H1 (cell line): ENCODE data around the gene TRIM44. TPM values are rescaled to one million over a fixed set of nuclear protein-coding genes. Genes with fewer than 3 reads are reported as not detected.

Source experiments
- CTCF ChIA-PET: fragments of 300-600 bp; sonication (Branson Sonifier 250); formaldehyde crosslinking; loops from one replicate; lab custom pipeline; 2021; ENCODE audit not compliant: partially characterized antibody; lab: Charles Lee
- POLR2A ChIA-PET: fragments of 300-600 bp; sonication (Branson Sonifier 250); formaldehyde crosslinking; loops from one replicate; lab custom pipeline; 2021; ENCODE audit warnings: inconsistent platforms; ENCODE audit not compliant: partially characterized antibody; lab: Charles Lee
- DNase-seq, 2 experiments: peaks; one replicate each; pipeline versions ENCODE4 v3.0.0 to v3.0.0-alpha.2; 2010 to 2022; ENCODE audit warnings: low spot score in 2 of 2, low read depth in 1 of 2, mixed read lengths in 1 of 2
- FAIRE-seq: peaks from 2 replicates; lab custom pipeline; 2011; peaks lifted over from hg19 to GRCh38; lab: Jason Lieb, UNC
- H2AFZ ChIP-seq: 2 replicates; pipeline ENCODE4 v1.8.1; 2012; ENCODE audit warnings: low read length, inconsistent platforms
- H2AK5ac ChIP-seq: 2 replicates; pipeline ENCODE4 v1.6.1; 2013; ENCODE audit warnings: low read depth, low read length
- H2BK120ac ChIP-seq: replicated peaks from 2 replicates; pipeline ENCODE3; 2013; ENCODE audit warnings: low read depth, low read length, inconsistent platforms
- H2BK12ac ChIP-seq: 2 replicates; pipeline ENCODE4 v1.6.1; 2013; ENCODE audit warnings: low read depth, low read length
- H2BK15ac ChIP-seq: 2 replicates; pipeline ENCODE4 v1.6.1; 2013; ENCODE audit warnings: low read length
- H2BK20ac ChIP-seq: 2 replicates; pipeline ENCODE4 v1.6.1; 2013; ENCODE audit warnings: low read length
- H2BK5ac ChIP-seq: 2 replicates; pipeline ENCODE4 v1.6.1; 2013; ENCODE audit warnings: low read depth, low read length
- H3K14ac ChIP-seq: 2 replicates; pipeline ENCODE4 v1.6.1; 2013; ENCODE audit warnings: inconsistent platforms; ENCODE audit not compliant: insufficient read length
- H3K18ac ChIP-seq: 2 replicates; pipeline ENCODE4 v1.6.1; 2013; ENCODE audit warnings: low read length; ENCODE audit errors: extremely low read depth
- H3K23ac ChIP-seq: 2 replicates; pipeline ENCODE4 v1.6.1; 2013; ENCODE audit warnings: inconsistent platforms; ENCODE audit not compliant: insufficient read length
- H3K23me2 ChIP-seq: 2 replicates; pipeline ENCODE4 v1.6.1; 2013; ENCODE audit warnings: low read depth, low read length
- H3K27ac ChIP-seq: 2 replicates; pipeline ENCODE4 v1.6.1; 2011; ENCODE audit warnings: low read depth, low read length, inconsistent platforms
- H3K27me3 ChIP-seq, 4 experiments: replicated peaks in 1 of 4; 1 replicate in 1 of 4; 2 replicates in 3 of 4; pipeline versions ENCODE4 v1.6.1 to v1.8.1; 2011 to 2013; ENCODE audit warnings: low read length in 3 of 4, mild to moderate bottlenecking in 3 of 4, inconsistent platforms in 2 of 4, mixed read lengths in 2 of 4, moderate library complexity in 1 of 4; ENCODE audit not compliant: control insufficient read depth in 3 of 4, insufficient read depth in 3 of 4; ENCODE audit errors: extremely low read depth in 1 of 4
- H3K36me3 ChIP-seq, 4 experiments: 2 replicates each; pipeline versions ENCODE4 v1.6.1 to v1.8.1; 2011 to 2013; ENCODE audit warnings: mild to moderate bottlenecking in 4 of 4, low read length in 3 of 4, moderate library complexity in 2 of 4, control low read depth in 1 of 4, inconsistent platforms in 1 of 4; ENCODE audit not compliant: insufficient read depth in 4 of 4, control insufficient read depth in 2 of 4
- H3K4ac ChIP-seq: replicated peaks from 2 replicates; pipeline ENCODE3; 2013; ENCODE audit warnings: low read length, low read depth, mixed read lengths, inconsistent platforms; ENCODE audit not compliant: insufficient read length
- H3K4me1 ChIP-seq, 4 experiments: replicated peaks in 1 of 4; 1 replicate in 1 of 4; 2 replicates in 3 of 4; pipeline versions ENCODE4 v1.6.1 to v1.8.1; 2011 to 2013; ENCODE audit warnings: low read length in 3 of 4, inconsistent platforms in 2 of 4, mixed read lengths in 1 of 4; ENCODE audit not compliant: insufficient read depth in 4 of 4, control insufficient read depth in 3 of 4
- H3K4me2 ChIP-seq, 2 experiments: 2 replicates each; pipeline versions ENCODE4 v1.6.1 to v1.8.1; 2011 to 2013; ENCODE audit warnings: low read depth in 2 of 2, low read length in 2 of 2, control low read depth in 1 of 2, inconsistent platforms in 1 of 2, mild to moderate bottlenecking in 1 of 2; ENCODE audit not compliant: insufficient read depth in 1 of 2
- H3K4me3 ChIP-seq, 4 experiments: fragments of 200-600, 300-600 bp in 1 of 4; sonication (generic), shearing (Covaris generic), sonication (Bioruptor Twin) in 1 of 4; 2 replicates each; pipeline versions ENCODE4 v1.5.1 to v1.8.1; 2011 to 2016; ENCODE audit warnings: low read length in 4 of 4, low read depth in 3 of 4, control low read depth in 2 of 4, inconsistent platforms in 2 of 4, mild to moderate bottlenecking in 2 of 4, mixed read lengths in 1 of 4, moderate library complexity in 1 of 4; ENCODE audit not compliant: insufficient read depth in 2 of 4; ENCODE audit errors: extremely low read depth in 1 of 4
- H3K56ac ChIP-seq: replicated peaks from 2 replicates; pipeline ENCODE3; 2013; ENCODE audit warnings: low read depth, mild to moderate bottlenecking, mixed read lengths, low read length, inconsistent platforms; ENCODE audit not compliant: insufficient read length
- H3K79me1 ChIP-seq: 2 replicates; pipeline ENCODE4 v1.6.1; 2013; ENCODE audit warnings: low read depth, low read length, control low read depth
- H3K79me2 ChIP-seq, 2 experiments: 2 replicates each; pipeline versions ENCODE4 v1.6.1 to v1.8.1; 2012 to 2013; ENCODE audit warnings: low read length in 2 of 2, mild to moderate bottlenecking in 2 of 2, inconsistent platforms in 1 of 2; ENCODE audit not compliant: insufficient read depth in 2 of 2, control insufficient read depth in 1 of 2
- H3K9ac ChIP-seq, 4 experiments: replicated peaks in 1 of 4; 1 replicate in 1 of 4; 2 replicates in 3 of 4; pipeline versions ENCODE4 v1.6.1 to v1.8.1; 2011 to 2013; ENCODE audit warnings: low read depth in 3 of 4, low read length in 3 of 4, control low read depth in 2 of 4, mild to moderate bottlenecking in 2 of 4, moderate library complexity in 2 of 4, inconsistent platforms in 1 of 4; ENCODE audit errors: extremely low read depth in 1 of 4
- H3K9me3 ChIP-seq, 2 experiments: 2 replicates each; pipeline versions ENCODE4 v1.6.1 to v1.8.1; 2012 to 2013; ENCODE audit warnings: mild to moderate bottlenecking in 2 of 2, moderate library complexity in 2 of 2, control low read depth in 1 of 2, inconsistent platforms in 1 of 2, low read depth in 1 of 2, low read length in 1 of 2, mixed read lengths in 1 of 2; ENCODE audit not compliant: insufficient read depth in 2 of 2
- H4K20me1 ChIP-seq, 2 experiments: replicated peaks in 1 of 2; 2 replicates each; pipeline versions ENCODE3 to v1.8.1; 2011 to 2013; ENCODE audit warnings: inconsistent platforms in 2 of 2, low read length in 2 of 2, mild to moderate bottlenecking in 1 of 2; ENCODE audit not compliant: insufficient read depth in 2 of 2, control insufficient read depth in 1 of 2
- H4K5ac ChIP-seq: 2 replicates; pipeline ENCODE4 v1.6.1; 2013; ENCODE audit warnings: low read length, low read depth, mixed read lengths, inconsistent platforms; ENCODE audit not compliant: insufficient read length
- H4K8ac ChIP-seq: 2 replicates; pipeline ENCODE4 v1.8.0; 2013; ENCODE audit warnings: mild to moderate bottlenecking, moderate library complexity, low read length, inconsistent platforms; ENCODE audit not compliant: insufficient read depth; ENCODE audit errors: extremely low read depth
- H4K91ac ChIP-seq: replicated peaks from 2 replicates; pipeline ENCODE3; 2013; ENCODE audit warnings: low read length, mixed read lengths, inconsistent platforms; ENCODE audit not compliant: insufficient read length
- ASH2L ChIP-seq: fragments of 200-600, 300-600 bp; sonication (generic); IDR thresholded peaks from one replicate; pipeline ENCODE4 v1.7.1; 2017; ENCODE audit warnings: low read length
- BCL11A ChIP-seq, 2 experiments: IDR thresholded peaks; one replicate each; pipeline ENCODE4 v1.6.1; 2011; ENCODE audit warnings: low read depth in 2 of 2, low read length in 2 of 2, mild to moderate bottlenecking in 2 of 2
- CEBPB ChIP-seq: IDR thresholded peaks from 2 replicates; pipeline ENCODE4 v1.6.1; 2012; ENCODE audit warnings: low read depth, low read length
- GABPA ChIP-seq: IDR thresholded peaks from 2 replicates; pipeline ENCODE4 v1.6.1; 2011; ENCODE audit warnings: mild to moderate bottlenecking, low read length, moderate library complexity, borderline replicate concordance; ENCODE audit not compliant: insufficient read depth
- HDAC2 ChIP-seq, 2 experiments: fragments of 300-600 bp in 1 of 2; sonication (generic) in 1 of 2; IDR thresholded peaks; 2 replicates each; pipeline ENCODE4 v1.6.1; 2011 to 2012; ENCODE audit warnings: low read depth in 2 of 2, low read length in 2 of 2, mild to moderate bottlenecking in 2 of 2, moderate library complexity in 2 of 2, borderline replicate concordance in 1 of 2, inconsistent platforms in 1 of 2
- JUND ChIP-seq: IDR thresholded peaks from 2 replicates; pipeline ENCODE4 v1.6.1; 2011; ENCODE audit warnings: mild to moderate bottlenecking, improper control_type of control experiment, low read length
- KDM5A ChIP-seq: fragments of 200-600 bp; IDR thresholded peaks from 2 replicates; pipeline ENCODE4 v1.7.1; 2012; ENCODE audit warnings: mild to moderate bottlenecking, low read length, inconsistent platforms, mixed read lengths
- MAX ChIP-seq: IDR thresholded peaks from 2 replicates; pipeline ENCODE4 v1.6.1; 2012; ENCODE audit warnings: inconsistent platforms
- POLR2AphosphoS5 ChIP-seq: IDR thresholded peaks from 2 replicates; pipeline ENCODE4 v1.6.1; 2011; ENCODE audit warnings: low read depth, low read length
- RNF2 ChIP-seq: fragments of 200-900, 300-1000 bp; sonication (generic); IDR thresholded peaks from 2 replicates; pipeline ENCODE4 v1.7.1; 2016; ENCODE audit warnings: borderline replicate concordance, low read depth, mild to moderate bottlenecking, antibody characterized with exemption, low read length; ENCODE audit not compliant: poor library complexity, severe bottlenecking; ENCODE audit errors: missing control alignments
- SAP30 ChIP-seq: fragments of 300-600 bp; sonication (generic); IDR thresholded peaks from 2 replicates; pipeline ENCODE4 v1.7.1; 2012; ENCODE audit warnings: low read length, moderate library complexity, mild to moderate bottlenecking, inconsistent platforms; ENCODE audit not compliant: insufficient read depth, insufficient replicate concordance
- SP4 ChIP-seq: IDR thresholded peaks from 2 replicates; pipeline ENCODE4 v1.6.1; 2012; ENCODE audit warnings: low read length, inconsistent platforms
- SRF ChIP-seq: IDR thresholded peaks from 2 replicates; pipeline ENCODE4 v1.6.1; 2011; ENCODE audit warnings: mild to moderate bottlenecking, low read depth, low read length, moderate library complexity
- TBP ChIP-seq: IDR thresholded peaks from 2 replicates; pipeline ENCODE4 v1.6.1; 2011; ENCODE audit warnings: low read depth, low read length, improper control_type of control experiment
- YY1 ChIP-seq: IDR thresholded peaks from 2 replicates; pipeline ENCODE4 v1.6.1; 2011; ENCODE audit warnings: low read depth, mild to moderate bottlenecking, low read length
- WGBS, 2 experiments: shearing (Covaris generic) in 1 of 2; methylation state at CpG; one replicate each; pipeline versions ENCODE4 v1.1.6 to v1.1.7; 2013 to 2015; ENCODE audit warnings: low lambda C conversion rate in 2 of 2, mixed read lengths in 2 of 2, inconsistent platforms in 1 of 2, low coverage in 1 of 2, missing lambda C conversion rate in 1 of 2; ENCODE audit not compliant: insufficient replicate concordance in 2 of 2, insufficient coverage in 1 of 2, insufficient read length in 1 of 2; ENCODE audit errors: extremely low coverage in 1 of 2, missing lambda C conversion rate in 1 of 2; 5-methylcytosine and 5-hydroxymethylcytosine counted together
- polyA plus RNA-seq, 7 experiments: library from polyadenylated mRNA; depleted of rRNA in 3 of 7; stranded (reverse) in 5 of 7; unstranded in 2 of 7; fragments of >200 nt in 5 of 7; fragments of 200-250 nt in 2 of 7; gene quantifications; 1 replicate in 5 of 7; 2 replicates in 1 of 7; 4 replicates in 1 of 7; pipeline versions ENCODE4 v1.2.1 to v1.2.3, GENCODE V29; 2011 to 2013; ENCODE audit warnings: missing spikeins in 2 of 7, mixed read lengths in 2 of 7
- total RNA-seq: library from RNA; stranded (reverse); fragmentation: NEBNext Ultra II Directional; extraction: Animal tissue kit (Norgen Biotek cat#: 25700); gene quantifications from 2 replicates; pipeline ENCODE4 v1.2.1, GENCODE V29; 2021

Gene TRIM44
- total and polyA plus RNA-seq, 2 of the 8 experiments (the other 6 are each of a cell fraction or from before 2014, with no cell fraction given) = 13.9 to 34.4 TPM

DNA sequence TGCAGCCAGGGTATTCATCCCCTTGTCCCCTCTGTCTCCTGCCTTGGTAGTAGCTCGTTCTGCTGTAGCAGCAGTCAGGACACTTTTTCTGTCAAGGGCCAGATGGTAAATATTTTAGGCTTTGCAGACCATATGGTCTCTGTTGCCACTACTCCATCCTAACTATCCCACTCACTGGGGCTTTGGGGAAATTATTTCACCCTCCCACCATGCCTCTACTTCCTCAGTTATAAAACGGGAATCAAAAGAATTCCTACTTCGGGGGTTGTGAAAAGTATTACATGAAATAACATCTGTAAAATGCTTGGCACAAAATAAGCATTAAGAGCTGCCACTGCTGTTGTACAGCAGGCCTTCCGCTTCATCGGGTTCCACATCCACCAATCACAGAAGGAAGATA is 191.4 kb downstream of the TRIM44 start:
- Histone ChIP-seq H4K5ac (no peak overlapping the region), H4K8ac (no peak overlapping the region), H3K23ac (no peak overlapping the region), H3K79me2 (no peaks in the 10 kb centered on the region), H3K4me1 (no peaks in the 10 kb centered on the region), H2BK20ac (no peak overlapping the region), H4K91ac (no peak overlapping the region), H3K18ac (no peak overlapping the region), H3K4ac (no peak overlapping the region), H3K56ac (no peak overlapping the region), H3K36me3 (no peaks in the 10 kb centered on the region), H2AK5ac (no peak overlapping the region), H3K4me2 (no peak overlapping the region), H3K27ac (no peak overlapping the region), H3K9me3 (no peaks in the 10 kb centered on the region), H3K79me1 (no peaks in the 10 kb centered on the region), H2BK12ac (no peak overlapping the region), H3K14ac (no peak overlapping the region), H2BK5ac (no peak overlapping the region), H3K23me2 (peaks cover 6% of the 10 kb centered on the region; the same call in 1 of the 2 replicates), H3K4me3 (no peak overlapping the region), H2BK15ac (no peak overlapping the region), H3K27me3 (no peaks in the 10 kb centered on the region), H3K9ac (no peak overlapping the region), H2BK120ac (no peak overlapping the region), H4K20me1 (peaks cover 0 to 5% of the 10 kb centered on the region in 2 experiments), H2AFZ (no peak overlapping the region)
- ChIA-PET CTCF (interaction anchor here (1.1 kb wide), 1 partner anchor 32 kb away, joined by 3 read pairs; no protein-coding TSS in a partner anchor), POLR2A (no interaction called here)
- TF ChIP-seq YY1 (no peak), HDAC2 (IDR thresholded peaks at IDR 0.05; ENCODE audit: borderline replicate concordance in 1 of 2, low read depth in 2 of 2, low read length in 2 of 2) (no peak), RNF2 (no peak), GABPA (no peak), SP4 (no peak), JUND (no peak), ASH2L (no peak), MAX (no peak), TBP (no peak), SAP30 (no peak), POLR2AphosphoS5 (no peak), CEBPB (no peak), KDM5A (no peak), BCL11A (IDR thresholded peaks at IDR 0.05; ENCODE audit: low read depth in 2 of 2, low read length in 2 of 2) (no peak), SRF (no peak)
- WGBS, 2 experiments = 83% methylated on average over 5 of the region's 5 CpGs; no CpG with 5 or more reads in 1 of the 2 experiments
- FAIRE-seq (no peak), DNase-seq (no peak)
